GM18499 (cell line): ENCODE measurements around the gene IL17A.
A peak's percentile ranks its signal among the peaks of the same experiment; 100 is the strongest.

Experiments
- ATAC-seq: cut with Tn5 transposase; IDR thresholded peaks from one replicate; pipeline ENCODE4 v1.9.1; 2021; ENCODE audit warnings: moderate number of reproducible peaks; ENCODE audit not compliant: insufficient read depth, unreplicated experiment

Gene IL17A

DNA sequence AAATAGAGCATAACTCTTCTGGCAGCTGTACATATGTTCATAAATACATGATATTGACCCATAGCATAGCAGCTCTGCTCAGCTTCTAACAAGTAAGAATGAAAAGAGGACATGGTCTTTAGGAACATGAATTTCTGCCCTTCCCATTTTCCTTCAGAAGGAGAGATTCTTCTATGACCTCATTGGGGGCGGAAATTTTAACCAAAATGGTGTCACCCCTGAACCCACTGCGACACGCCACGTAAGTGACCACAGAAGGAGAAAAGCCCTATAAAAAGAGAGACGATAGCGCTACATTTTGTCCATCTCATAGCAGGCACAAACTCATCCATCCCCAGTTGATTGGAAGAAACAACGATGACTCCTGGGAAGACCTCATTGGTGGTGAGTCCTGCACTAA is at the start of gene IL17A:
Gene IL17A (plus strand): TSS at position 301 of the 400 bp plus-strand sequence. CDS start 57 bp downstream, at position 358.
- ATAC-seq, result no peak

- ATAC-seq, result no peak
Measured at GRCh38 chr6:52136934-52137467, 49.2 kb upstream of the IL17A start.

DNA sequence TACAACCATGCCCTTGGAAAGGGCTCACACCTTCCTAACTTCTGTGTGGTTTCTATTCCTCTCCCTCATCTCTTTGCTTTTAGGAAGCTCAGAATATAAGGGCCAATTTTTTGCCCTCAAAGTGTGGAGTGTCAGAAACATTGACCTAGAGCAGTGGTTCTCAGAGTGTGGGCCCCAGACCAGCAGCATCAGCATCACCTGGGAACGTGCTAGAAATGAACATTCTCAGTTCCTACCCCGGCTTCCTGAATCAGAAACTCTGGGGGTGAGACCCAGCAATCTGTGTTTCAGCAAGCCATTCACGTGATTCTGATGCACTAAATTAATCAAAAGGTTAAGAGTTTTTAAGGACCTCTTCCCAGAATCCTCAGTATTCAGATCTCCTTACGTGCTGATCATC is 47.9 kb upstream of the IL17A start:
- ATAC-seq, result no peak

DNA sequence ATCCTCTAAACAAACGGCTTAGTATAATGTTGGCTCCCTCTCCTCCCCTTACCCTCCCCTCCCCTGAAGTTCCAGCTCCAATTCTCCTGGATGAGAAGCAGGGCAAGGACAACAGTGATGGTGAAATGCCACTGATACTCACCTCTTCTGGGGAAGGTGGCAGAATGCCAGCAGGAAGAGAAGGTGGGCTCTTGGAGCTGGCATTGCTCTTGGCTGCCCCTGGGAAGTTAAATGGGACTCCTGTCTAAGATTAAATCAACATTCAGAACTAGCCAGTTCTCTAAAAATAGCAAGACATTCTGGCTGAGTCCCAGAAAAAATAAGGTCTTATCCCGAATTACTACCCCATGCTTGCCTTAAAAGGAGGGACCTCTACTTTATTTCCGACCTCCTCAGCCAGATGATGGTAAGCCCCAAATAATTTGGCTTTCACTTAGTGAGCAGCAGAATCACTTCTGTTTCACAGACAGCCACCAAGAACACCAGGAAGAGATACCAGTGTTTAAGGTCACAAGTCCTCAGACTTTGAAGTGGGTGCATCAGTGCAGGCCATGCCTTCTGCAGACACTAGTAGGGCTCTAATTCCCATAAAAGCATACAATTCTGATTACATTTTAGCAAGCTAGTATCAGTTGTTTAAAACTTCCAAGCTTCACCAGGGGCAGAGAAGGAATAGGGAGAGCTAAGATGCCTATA is 46.0 kb upstream of the IL17A start:
- no peak for ATAC-seq

- no peak for ATAC-seq
Measured at GRCh38 chr6:52141596-52141995, 44.6 kb upstream of the IL17A start.

DNA sequence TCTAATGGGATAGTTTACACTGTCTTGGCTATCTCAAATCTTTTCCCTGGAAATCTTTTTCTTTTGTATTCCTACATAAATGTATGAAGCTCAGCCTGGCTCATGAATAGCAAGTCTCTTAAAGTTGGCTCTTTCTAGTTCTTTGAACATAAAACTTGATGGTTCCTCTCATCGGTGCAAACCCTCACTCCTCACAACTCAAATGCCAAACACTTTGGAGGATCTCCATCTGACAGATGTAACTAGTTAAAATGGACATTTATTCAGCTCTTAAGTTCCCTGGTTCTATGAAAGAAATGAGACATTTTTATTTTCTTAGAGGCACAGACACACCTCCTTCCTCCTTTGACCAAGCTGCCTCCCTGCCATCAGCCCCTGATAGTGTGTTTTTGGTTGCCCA is 43.6 kb upstream of the IL17A start:
- ATAC-seq, result no peak

DNA sequence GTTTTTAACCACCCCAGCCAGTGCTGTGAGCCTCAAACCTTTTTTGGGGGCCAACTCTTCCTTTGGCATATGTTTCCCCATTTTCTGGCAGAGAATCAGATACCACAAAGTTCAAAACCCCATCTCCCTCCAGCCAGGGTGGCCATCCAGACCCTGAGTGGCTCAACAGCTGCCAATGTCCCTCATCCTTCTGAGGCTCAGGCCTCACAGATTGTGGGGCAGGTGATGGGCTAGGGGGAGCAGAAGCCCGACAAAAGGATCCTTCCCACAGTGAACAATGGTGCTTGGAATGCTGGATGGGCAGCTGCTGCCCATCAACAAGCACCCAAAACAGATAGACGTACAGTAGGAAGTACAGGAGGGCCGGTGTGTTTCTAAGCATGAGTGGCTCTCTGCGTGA is 42.6 kb upstream of the IL17A start:
- ATAC-seq, result no peak

DNA sequence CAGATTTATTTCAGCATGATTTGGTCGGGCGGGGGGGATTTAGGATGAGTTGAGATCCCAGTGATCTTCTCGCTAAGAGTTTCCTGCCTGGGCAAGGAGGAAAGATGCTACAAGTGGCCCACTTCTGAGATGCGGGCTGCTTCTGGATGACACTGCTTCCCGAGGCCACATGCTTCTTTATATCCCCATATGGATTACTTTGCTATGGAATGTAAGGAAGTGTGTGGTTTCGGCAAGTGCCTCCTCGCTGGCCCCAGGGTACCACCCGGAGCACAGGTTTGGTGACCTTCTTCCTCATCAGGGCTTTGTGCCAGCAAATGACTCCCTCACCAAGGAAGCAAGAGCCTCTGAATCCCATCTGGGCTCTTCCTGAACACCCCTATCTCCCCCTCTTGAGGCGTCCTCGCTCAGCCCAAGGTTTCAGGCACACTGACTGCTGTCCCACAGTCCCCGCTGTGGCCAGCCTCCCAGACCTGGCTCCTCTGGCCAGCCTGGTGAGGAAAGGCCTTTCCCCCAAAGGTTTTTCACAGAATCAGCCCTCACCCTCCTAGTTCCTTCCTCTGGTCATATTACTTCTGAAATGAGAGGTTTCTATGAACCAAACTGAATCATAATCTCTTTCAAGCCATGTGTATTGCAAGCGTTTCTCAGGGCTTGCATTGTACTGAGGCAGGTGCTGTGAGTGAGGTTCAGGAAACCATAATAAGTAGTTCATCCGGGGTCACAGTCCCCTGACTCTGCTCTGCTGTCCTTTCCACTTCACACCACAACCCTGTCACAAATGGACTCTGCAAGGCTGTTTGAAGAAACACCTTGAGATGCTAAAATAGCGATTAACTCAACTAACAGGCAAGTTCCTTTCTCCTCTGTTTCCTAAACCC is 41.7 kb upstream of the IL17A start:
- ATAC-seq, result no peak

DNA sequence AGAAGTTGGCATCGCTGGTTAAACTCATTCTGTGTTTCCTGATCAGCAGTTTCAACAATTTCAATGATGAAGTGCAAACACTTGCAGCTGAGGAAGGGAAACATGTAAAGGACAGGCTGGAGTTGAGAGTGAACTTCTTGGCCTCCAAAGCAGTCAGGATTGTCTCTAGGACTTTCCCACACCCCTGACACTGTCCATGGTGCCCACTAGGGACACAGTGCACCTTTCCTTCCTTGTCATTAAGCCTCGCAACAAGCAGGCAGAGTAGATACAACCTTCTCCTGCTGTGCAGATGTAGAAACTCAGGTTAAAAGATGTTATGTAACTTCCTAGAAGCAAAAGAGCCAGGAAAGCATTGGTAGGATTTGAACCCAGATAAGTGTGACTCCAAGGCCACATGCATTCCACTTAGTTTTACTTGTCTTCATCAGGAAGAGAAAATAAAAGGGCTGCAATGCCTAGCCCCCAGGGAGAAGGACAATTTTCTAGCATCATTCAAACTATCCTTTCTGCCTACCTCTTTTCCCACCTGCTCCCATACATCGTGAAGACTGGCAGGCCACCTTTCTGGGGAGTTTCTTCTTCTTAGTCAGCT is 39.2 kb upstream of the IL17A start:
- no peak for ATAC-seq

DNA sequence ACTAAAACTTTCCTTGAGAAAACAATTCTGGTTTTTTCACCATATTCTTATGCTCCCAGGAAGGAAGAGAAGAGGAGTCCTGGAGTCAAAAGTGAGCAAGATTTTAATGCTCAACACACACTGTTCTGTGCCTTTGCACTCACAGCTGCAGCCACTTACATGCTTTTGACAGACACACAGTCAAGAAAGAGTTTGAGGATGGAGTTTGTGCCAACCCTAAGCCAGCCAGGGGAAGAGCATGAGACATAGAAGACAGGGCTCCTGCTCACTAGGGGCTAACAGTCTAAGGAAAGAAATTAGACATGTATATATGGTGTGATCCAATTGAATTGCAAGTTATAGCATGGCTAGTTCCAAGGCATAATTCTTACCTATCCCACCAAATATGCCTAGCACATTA is 37.1 kb upstream of the IL17A start:
- ATAC-seq, result no peak

DNA sequence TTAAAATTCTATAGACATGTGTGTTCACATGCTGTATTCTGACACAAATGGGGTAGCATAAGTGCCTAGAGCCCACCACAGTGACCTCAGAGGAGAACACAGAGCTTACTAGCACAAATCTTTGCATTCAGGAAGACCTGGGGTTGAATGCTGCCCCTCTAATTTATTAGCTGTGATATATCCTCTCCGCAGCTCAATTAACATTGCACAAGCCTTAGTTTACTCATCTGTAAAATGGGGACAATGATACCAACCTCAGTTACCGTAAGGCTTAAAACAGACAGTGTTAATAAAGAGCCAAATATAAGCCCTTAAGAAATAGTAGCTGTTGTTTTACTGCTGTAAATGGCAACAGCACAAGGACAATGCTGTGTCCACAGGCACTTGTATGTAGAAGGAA is 36.2 kb upstream of the IL17A start:
- ATAC-seq, result no peak

DNA sequence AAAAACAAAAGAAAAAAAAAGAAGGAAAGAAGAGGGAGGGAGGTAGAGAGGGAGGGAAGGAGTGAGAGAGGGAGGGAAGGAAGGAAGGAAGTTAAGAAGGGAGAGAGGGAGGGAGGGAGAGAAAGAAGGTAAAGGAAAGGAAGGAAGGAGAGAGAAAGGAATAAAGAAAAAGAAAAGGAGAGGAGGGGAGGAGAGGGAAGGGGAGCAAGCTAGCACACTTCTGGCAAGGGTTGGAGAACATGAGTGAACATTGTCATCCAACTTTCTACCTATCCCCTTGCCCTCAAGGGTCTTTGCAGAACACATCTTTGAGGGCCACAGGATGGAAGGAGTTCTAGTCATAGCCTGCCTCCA is 34.1 kb upstream of the IL17A start:
- no peak for ATAC-seq

DNA sequence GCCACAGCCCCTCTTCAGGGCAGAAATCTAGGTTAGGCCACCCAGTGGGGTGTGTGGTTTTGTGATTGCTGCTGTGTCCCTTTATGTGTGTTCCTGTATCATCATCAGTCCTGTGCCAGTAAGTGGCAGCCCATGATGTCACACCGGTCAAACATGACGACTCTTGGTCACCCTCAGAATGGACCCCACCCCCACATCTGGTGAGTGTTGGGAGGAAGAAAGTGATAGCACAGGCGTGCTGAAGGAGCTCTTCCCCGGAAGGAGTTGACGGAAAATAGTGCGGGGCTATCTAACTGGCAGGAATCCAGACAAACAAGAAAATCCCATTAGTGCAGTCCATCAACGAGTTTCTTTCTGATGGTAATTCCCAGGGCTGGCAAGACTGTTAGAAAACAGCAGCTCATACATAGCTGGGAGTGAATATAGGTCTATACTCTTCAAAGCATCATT is 33.4 kb upstream of the IL17A start:
- ATAC-seq, result no peak

GRCh38 chr6:52154381-52154780 is 31.8 kb upstream of the IL17A start:
- ATAC-seq, result no peak

- ATAC-seq, result peak; percentile 89
Measured at GRCh38 chr6:52155791-52156576, 30.2 kb upstream of the IL17A start.

- peak; percentile 54 for ATAC-seq
Measured at GRCh38 chr6:52157301-52157941, 28.8 kb upstream of the IL17A start.

- ATAC-seq, result no peak
Measured at GRCh38 chr6:52160472-52161104, 25.6 kb upstream of the IL17A start.

DNA sequence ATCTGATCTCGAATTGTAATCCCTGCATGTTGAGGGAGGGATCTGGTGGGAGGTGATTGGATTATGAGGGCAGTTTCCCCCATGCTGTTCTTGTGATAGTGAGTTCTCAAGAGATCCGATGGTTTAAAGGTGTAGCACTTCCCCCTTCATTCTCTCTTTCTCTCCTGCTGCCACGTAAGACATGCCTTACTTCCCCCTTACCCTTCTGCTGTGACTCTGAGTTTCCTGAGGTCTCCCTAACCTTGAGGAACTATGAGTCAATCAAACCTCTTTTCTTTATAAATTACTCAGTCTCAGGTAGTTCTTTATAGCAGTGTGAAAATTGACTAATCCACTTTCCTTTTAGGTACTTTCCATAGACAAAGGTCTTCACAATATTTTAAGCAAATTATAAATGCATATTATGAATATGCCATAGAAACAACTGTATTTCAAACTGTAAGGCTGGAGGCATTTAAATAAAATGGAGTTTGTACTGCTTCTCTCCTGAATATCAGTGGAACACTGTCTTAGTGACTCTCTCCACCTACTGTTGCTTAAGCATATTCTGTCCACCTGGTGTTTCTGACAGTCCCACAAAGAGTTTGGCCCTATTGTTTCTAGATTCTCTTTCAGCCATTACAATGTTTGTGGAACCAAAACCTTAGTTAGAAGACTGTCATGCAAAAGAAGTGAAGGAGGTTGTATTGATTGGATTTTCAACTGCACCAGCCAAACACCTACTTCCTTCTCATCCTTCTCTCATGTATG is 24.3 kb upstream of the IL17A start:
- no peak for ATAC-seq
